NOMO-1 treated with DMSO at 0.1 percent for 48 hours (cell line): ENCODE data around the gene FCGR2B.
"Not testable (repeated sequence)": the region's sequence is repeated elsewhere in the genome, so short reads cannot be mapped to it uniquely, and the experiment has no call there.

Source experiments
- DNase-seq: peaks from one replicate; lab custom pipeline; 2025; ENCODE audit not compliant: unreplicated experiment; lab: John Stamatoyannopoulos, UW

Gene FCGR2B

DNA sequence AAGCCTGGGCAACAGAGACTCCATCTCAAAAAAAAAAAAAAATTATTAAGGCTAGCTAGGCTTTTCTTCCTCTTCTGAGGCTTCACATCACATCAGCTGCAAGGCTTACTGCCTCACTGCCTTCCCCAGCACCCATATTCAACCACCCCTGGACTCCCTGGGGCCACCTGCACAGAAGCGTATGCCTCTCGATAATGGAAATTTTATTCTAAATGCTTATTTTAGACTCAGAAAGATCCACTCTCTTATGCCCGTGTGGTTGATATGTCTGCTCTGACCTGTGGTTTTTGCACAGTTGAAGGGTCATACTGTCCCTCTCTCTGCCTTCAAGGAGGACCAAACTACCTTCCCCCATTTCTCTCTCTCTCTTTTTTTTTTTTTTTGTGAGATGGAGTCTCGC lies 42.6 kb downstream of the FCGR2B start:
- DNase-seq, result no peak

DNA sequence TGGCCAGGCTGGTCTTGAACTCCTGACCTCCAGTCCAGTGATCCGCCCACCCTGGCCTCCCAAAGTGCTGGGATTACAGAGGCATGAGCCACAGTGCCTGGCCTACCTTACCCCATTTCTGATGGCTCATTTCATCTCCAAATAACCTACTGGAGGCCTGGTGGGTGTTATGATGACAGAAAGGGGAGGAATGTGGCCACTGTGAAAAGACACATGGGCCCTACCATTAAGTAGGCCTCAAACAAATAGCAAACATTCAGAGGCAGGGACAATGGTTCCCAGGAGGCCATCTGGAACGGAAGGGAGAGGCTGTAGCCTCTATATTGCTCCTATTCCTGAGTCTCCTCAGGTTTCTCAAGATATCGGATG lies 43.2 kb downstream of the FCGR2B start:
- no peak for DNase-seq

DNA sequence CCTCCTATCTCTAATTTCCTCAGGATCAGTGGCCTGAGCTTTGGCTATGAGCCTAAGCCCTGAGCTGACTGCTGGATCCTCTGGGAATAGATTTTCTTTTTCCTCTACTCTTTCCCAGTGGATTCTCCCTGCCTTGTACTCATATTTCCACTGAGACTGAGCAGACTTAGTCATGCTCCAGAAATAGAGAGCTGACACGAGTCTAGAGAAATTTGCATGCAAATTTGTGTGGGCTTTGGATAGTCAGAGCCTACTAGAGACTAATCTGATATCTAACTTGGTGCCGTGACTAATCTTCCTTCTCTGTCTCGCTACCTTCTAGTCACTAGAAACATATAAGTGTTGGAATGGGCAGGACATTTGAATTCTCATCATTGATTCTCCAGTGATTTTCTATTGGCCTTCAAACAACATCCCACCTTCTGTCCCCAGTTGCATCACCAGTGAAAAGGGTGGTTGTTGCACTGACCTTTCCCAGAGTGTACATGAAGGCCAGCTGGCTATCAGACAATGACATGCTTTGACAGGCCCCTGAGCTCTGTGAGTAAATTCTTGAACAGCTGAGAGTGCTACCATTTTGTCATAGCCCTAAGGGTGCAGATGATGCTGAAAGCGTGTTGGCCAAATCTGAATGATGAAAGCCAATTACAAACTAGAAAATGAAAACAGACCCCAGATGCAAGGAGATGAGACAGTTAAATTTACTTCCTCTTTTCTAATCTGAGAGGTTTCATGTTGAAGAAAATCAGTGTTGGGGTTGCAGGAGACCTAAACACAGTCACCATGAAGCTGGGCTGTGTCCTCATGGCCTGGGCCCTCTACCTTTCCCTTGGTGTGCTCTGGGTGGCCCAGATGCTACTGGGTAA lies 43.8 kb downstream of the FCGR2B start, which contains the start of gene FCRLA:
Gene FCRLA, plus strand, starts transcription at position 748 of the 866 bp plus-strand sequence. Its CDS starts 36 bp downstream, at position 784.
- DNase-seq, result peak; percentile 79

DNA sequence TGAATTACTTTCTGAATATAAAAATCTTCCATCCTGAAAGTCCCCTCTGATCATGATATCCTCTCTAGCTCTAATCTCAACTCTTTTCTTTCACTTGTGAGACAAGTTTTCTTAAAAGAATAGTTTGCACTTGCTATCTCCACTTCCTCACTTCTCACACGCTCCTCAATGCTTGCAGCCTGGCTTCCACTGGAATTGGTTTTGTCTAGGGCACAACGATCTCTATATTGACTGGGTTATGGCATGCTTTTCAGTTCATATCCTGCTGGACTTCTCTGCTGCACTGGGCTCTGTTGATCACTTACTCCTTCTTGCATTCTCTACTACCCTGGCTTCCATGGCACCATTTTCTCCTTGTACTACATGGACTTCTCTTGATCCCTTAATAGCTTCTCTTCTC lies 44.6 kb downstream of the FCGR2B start:
- DNase-seq, result no peak

DNA sequence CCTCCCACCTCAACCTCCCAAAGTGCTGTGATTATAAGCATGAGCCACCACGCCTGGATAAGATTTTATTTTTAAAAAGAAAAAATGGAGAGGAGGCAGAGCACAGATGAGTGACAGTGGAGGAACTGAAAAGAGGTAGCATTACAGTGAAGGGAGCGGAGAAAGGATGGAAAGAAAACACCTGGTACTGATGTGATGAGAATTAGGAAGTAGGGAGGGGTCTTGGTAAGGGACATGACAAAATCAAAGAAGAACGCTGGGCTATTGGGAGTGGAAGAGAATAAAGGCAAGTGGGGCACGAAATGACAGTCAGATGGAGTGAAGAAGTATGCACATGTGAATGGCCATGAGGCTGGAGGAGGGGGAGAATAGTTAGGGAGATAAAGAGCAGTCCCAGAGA lies 46.4 kb downstream of the FCGR2B start:
- no peak for DNase-seq

DNA sequence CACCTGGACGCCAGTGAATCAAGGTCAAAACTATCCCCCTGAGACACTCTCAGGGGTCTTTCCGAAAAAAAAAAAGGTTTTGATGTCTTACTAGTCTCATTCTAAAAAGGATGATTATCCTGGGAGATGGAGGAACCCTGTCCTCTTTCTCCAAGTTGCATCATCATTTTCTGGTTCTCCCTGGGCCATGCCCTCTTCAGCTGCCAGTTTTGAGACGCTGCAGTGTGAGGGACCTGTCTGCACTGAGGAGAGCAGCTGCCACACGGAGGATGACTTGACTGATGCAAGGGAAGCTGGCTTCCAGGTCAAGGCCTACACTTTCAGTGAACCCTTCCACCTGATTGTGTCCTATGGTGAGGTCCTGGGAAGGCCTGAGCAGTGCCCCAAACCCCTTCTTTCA lies 47.6 kb downstream of the FCGR2B start:
- DNase-seq, result no peak

DNA sequence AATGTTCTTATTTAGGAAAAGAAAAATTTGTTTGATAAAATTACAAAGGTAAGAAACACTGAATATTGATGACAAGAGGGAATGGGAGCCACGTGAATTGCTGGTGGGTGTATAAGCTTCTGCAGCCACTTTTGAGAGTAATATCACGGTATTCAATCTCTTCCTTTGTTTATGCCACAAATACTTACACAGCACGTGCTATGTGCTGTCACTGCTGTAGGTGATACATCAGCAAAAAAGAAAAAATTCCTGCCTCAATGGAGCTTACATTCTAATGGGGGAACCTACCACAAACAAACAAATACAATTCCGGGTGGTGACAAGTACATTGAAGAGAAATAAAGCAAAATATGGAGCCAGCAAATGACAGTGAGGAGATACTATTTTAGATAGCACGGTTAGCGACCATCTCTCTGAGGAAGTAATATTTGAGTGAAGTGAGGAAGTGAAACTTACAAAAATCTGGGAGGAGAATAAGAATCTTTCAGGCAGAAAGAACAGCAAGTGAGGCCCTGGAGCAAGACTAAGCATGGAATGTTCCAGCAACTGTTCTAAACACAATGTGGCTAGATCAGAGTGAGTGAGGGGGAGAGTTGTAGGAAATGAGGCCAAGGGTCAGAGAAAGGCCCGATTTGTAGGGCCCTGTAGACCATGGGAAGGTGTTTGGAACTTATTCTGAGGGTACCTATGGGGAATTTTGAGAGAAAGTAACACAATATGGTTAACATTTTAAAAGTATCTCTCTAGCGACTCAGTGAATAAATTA lies 55.8 kb downstream of the FCGR2B start:
- DNase-seq, result peak; percentile 84

DNA sequence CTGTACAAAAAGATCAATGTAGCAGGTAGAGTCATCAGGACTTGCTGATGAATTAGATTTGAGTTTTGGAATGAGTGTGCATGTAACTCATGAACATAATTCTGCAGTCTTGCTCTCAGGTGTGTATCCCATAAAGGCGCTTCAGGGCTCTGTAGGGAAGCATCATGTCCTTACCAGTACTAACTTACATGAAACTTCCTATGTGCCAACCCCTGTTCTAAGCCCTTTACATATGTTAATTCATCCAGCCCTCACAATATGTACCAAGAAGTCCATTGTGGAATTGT lies 56.3 kb downstream of the FCGR2B start:
- no peak for DNase-seq

DNA sequence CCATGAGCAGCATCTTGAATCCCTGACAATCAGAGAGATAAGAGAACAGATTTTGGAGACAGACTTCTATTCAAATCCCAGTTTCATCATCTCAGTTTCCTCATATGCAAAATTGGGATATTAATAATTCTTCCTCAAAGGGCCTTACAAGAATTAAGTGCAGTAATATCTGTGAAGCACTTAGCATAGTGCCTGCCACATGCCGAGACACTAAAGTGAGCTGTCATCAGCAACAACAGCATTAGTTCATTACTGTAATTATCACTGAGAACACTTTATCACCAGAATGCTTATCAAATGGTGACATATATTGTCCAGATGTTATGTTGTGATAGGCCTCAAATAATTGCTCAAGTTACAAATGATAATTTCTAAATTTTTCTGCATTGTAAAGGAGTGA lies 57.5 kb downstream of the FCGR2B start:
- no peak for DNase-seq

DNA sequence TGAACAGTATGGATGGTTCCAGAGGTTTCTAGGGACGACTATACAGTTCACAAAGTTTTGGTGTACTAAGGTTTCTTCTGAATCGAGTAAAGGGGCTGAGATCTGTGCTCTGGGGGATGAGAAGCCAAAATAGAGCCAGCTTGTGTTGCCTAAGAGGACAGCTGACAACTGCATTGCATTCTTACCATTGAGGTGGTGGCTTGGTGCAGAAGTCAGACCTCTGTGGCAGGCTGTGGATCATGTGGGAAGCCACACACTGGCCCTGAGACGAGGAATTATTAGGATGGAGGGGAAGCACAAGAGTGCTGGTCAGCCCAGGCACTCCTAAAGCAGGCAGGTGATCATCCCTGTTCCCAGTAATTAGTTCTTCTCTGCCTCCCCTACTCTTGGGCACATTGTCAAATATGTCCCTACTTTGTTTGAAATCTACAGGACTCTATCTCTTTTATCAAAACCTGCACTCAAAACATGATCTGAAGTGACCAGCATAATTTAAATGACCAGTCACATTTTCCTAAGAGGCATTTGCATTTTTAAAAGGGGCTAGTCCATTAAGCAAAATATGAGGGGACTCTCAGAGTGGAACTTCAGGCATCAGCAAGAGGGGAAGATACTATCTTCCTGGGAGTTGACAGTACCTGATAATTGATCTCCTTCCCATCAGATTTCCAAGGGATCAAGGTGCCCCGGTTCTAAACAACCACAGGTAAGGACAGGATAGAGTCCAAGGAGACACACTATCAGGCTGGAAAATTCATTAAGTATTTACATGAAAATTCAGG lies 58.2 kb downstream of the FCGR2B start, which contains the start of gene FCRLB:
Gene FCRLB, plus strand, starts transcription at position 589 of the 782 bp plus-strand sequence. CDS start 1,129 bp downstream, outside the sequence.
- DNase-seq, result no peak

DNA sequence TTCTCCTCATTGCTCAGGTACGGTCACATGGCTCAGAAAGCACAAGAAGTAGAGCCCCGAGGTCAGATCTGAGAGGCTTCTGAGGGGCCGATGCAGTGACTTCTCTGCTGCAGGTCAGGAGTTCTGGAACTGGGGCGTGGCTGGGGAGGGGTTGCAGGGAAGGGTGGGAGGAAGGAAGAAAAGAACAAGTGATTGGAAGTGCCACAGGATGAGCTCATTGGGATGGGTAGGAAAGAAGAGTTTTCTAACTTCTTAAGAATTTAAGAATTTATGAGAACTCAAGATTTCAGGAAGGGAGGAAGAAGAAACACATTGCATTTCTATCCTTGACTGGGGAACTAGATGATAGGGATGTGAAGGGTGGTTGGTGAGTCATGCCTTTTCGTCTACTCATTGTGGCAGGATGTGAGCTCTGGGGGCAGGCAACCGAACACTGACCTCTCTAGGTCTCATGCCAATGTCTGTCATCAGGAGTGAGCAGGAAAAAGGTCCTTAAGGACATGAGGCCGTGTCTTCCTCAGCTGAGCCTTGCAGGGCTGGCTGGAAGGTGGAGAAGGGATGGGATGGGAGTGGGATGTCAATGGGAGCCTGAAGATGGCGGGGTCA lies 58.9 kb downstream of the FCGR2B start:
- DNase-seq, result peak; percentile 82

DNA sequence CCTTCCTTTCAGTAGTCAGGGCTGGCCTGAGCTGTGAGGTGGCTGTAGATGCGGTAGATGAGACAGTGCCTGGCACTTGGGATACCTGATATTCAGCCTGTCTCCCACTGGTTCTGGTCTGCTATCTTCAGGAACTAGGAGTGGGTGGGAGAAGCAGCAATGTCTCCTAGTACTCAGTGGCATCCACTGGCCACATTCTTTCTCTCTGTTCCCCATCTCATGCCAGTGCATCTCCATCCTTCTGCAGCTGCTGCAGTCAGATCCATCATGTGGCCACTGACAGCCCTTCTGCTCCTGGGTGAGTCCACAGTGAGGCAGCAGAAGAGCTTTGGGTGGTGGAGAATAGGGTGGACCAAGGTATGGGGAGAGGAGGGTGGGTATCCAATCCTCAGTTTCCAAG lies 59.5 kb downstream of the FCGR2B start:
- DNase-seq, result no peak

DNA sequence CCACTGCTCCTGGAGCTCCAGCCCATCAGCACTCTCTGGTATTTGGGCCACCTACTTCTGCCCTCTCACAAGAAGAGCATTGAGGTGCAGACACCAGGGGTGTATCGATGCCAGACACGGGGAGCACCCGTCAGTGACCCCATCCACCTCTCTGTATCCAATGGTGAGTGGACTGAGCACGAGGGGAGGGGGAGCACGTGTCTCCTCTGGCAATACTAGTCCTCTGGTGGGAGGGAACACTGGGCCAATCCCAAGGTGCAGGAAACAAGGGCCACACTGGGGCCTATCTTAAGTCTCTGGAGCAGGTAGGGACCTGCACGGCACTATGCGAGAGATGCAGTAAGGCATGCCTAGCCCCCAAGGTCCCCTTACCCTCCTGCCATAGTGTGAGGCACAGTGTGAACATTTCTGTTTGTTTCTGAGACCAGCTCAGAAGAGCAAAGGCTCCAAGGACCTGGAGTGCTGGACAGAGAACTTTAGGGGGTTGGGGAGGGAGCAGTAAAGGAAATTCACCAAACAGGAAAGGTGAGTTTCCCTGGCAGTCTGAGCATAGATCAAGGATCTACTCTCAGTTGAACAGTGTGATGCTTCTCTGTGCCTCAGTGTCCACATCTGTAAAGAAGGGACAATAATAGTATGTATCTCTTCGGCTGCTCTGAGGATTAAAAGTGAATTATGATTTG lies 60.7 kb downstream of the FCGR2B start:
- no peak for DNase-seq

DNA sequence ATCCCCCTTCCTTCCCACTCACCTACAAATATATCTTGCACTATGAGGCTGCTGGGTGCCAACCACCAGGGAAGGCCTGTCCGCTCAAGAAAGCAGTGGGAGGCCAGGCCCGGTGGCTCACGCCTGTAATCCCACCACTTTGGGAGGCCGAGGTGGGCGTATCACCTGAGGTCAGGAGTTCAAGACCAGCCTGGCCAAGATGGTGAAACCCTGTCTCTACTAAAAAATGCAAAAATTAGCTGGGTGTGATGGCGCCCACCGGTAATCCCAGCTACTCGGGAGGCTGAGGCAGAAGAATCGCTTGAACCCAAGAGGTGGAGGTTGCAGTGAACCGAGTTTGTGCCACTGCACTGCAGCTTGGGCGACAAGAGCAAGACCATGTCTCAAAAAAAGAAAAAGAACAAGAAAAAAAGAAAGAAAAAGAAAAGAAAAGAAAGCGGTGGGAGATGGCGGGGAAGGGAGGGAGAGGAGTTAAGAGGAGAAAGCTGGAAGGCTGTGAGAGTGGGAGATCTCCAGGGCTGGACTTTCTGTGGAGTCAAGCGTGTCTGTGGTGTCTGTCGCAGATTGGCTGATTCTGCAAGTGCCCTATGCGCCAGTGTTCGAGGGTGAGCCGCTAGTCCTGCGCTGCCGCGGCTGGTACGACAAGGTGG lies 62.4 kb downstream of the FCGR2B start:
- DNase-seq, result not testable (repeated sequence)

DNA sequence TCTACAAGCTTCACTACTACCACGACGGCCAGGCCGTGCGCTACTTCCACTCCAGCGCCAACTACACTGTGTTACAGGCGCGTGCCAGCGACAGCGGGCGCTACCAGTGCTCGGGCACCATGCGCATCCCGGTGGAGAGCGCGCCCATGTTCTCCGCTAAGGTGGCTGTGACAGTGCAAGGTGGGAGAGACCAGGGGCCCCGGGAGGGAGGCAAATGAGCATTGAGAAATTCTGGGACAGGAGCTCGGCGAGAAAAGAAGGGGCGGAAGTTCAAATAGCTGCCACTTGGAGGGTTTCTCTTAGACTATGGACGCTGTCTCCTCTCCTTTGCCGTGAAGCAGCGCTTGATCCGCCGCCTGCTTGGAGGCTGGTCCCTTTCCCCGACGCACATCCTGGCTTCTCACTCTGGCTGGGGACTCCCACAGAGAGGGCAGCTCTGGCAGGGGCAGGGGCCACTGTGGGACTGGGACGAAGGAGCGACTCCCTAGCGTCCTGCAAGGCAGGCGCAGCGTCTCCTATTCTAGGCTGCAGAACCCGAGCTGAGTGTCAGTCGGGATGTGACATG lies 63.0 kb downstream of the FCGR2B start:
- DNase-seq, result peak; percentile 60

DNA sequence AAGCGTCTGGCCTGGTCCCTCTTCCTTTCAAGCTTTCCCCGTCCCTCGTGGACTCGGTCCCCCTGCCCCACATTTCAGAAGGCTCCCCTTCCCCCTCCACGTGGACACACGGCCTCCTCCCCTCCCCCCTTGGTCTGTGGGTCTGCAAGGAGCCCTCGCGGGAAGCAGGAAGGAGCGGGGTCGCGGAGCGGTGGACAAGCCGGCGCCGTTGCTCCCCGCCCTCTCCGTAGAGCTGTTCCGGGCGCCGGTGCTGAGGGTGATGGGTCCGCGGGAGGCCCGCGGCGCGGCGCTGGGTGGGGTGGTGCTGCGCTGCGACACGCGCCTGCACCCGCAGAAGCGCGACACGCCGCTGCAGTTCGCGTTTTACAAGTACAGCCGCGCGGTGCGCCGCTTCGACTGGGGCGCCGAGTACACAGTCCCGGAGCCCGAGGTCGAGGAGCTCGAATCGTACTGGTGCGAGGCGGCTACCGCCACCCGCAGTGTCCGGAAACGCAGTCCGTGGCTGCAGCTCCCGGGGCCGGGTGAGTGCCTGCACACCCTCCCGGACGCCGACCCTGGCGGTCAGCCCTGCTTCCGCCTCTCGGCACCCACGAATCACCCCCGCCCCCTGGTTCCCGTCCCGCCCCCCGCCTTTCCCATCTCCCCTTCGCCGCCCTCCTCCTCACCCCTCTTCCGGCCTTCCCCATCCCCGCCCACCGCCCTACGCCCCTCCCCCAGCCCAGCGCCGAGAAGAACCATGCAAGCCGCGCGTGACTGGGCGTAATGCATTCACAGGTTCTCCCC lies 63.7 kb downstream of the FCGR2B start:
- peak; percentile 72 for DNase-seq

DNA sequence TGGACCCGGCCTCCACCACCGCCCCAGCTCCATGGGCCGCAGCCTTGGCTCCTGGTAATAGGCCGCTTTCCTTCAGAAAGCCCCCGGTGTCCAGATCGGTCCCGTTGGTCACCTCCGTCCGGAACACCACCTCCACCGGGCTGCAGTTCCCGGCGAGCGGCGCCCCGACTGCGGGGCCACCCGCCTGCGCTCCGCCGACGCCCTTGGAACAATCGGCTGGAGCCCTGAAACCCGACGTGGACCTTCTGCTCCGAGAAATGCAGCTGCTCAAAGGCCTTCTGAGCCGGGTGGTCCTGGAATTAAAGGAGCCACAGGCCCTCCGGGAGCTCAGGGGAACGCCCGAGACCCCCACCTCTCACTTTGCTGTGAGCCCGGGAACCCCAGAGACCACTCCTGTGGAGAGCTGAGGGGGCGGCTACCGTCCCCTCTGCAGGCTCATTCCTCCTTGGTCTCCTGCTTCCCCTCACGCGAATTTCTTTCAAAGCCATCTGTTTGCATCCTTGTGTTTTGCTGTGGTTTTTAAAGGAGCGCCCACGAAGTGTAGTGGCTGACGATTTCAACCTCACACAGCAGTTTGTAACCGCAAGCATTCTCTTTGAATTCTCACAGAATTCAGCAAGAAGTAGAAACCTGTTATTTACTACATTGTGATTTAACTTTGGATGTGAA lies 64.4 kb downstream of the FCGR2B start:
- DNase-seq, result peak; percentile 22
